Activated T-cell treated with anti-CD3 and anti-CD28 coated beads, Interleukin-2, amount 50 U/mL, for 72 hours (primary cell): Measurements from ENCODE around the gene PRKCD. TPM values are rescaled to one million over a fixed set of nuclear protein-coding genes. Genes with fewer than 3 reads are reported as not detected.

ENCODE experiments used
- ATAC-seq, 2 donors: fragments of 150-1000 bp; cut with Tn5 transposase; replicated peaks in 1 of 2; 2 replicates each; pipeline ENCODE4 v1.10.0; 2021; ENCODE audit warnings: moderate library complexity in 2 of 2, mild to moderate bottlenecking in 1 of 2
- DNase-seq, 2 donors: peaks; one replicate each; pipeline ENCODE4 v3.0.0; 2021 to 2022; ENCODE audit warnings: mixed read lengths in 1 of 2
- H3K27ac Mint-ChIP-seq: one replicate; pipeline ENCODE4 v1.8.0; 2022; ENCODE audit warnings: mild to moderate bottlenecking, moderate library complexity, mixed read lengths
- H3K27me3 Mint-ChIP-seq: one replicate; pipeline ENCODE4 v1.8.0; 2022; ENCODE audit warnings: low read depth, mixed read lengths
- H3K36me3 Mint-ChIP-seq, 2 donors: one replicate each; pipeline ENCODE4 v1.8.0; 2022; ENCODE audit warnings: mixed read lengths in 2 of 2, mild to moderate bottlenecking in 1 of 2; ENCODE audit not compliant: insufficient read depth in 2 of 2
- H3K4me1 Mint-ChIP-seq: one replicate; pipeline ENCODE4 v1.8.0; 2022; ENCODE audit warnings: low read depth, mixed read lengths
- H3K4me3 Mint-ChIP-seq, 2 donors: one replicate each; pipeline ENCODE4 v1.8.0; 2022; ENCODE audit warnings: mild to moderate bottlenecking in 2 of 2, mixed read lengths in 2 of 2, moderate library complexity in 2 of 2
- H3K9me3 Mint-ChIP-seq, 2 donors: one replicate each; pipeline ENCODE4 v1.8.0; 2022; ENCODE audit warnings: mixed read lengths in 2 of 2
- total RNA-seq, 2 donors: library from RNA; stranded (reverse); gene quantifications; one replicate each; pipeline ENCODE4 v1.2.3, GENCODE V29; 2022

The PRKCD gene
- total RNA-seq, 2 donors from 2014 or later = 24.2 to 27.2 TPM

DNA sequence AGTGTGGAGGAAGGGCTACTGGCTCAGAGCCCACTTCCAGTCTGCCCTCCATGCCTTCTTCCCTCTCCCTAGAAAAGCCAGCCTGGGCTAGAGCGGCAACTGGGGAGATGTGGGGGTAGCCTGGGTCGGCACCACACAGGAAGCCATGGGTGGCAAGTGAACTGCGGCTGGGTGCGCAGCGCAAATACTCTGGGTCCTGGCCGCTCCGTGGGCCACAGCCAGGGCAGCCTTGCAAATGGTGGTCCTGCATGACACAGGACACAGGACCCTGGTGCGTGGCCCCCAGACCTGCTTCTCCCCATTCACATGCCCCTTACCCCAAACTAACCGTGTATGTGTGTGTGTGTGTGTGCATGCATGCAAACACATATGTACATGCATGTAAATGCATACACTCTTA is 25.7 kb downstream of the PRKCD start:
- ATAC-seq = no peak
- Mint-ChIP-seq H3K27ac (no peak overlapping the region), H3K4me1 (no peaks in the 10 kb centered on the region), H3K4me3 (no peak overlapping the region), H3K36me3 (peaks cover 2 to 4% of the 10 kb centered on the region in 2 donors), H3K9me3 (no peaks in the 10 kb centered on the region), H3K27me3 (no peaks in the 10 kb centered on the region)
- DNase-seq = no peak

DNA sequence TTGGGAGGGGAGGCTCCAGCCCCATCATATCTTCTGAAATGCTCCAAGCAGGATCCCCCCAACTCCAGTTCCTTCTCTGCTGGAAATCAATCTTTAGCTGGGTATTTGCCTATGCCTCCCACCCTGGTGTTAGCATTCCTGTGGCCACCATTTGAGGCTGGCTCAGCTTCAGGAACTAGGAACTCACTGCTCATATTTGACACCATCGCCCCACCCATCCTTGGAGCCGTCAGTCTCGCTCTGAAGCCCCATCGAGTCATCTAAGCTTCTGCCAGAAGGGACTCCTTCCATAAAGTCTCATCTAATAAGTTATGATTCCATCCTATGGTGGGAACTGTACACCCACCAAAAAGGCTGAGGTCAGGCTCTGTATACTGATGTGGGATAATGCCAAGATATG is 26.4 kb downstream of the PRKCD start:
- no peak for DNase-seq
- no peak for ATAC-seq
- H3K27me3 Mint-ChIP-seq = no peaks in the 10 kb centered on the region

DNA sequence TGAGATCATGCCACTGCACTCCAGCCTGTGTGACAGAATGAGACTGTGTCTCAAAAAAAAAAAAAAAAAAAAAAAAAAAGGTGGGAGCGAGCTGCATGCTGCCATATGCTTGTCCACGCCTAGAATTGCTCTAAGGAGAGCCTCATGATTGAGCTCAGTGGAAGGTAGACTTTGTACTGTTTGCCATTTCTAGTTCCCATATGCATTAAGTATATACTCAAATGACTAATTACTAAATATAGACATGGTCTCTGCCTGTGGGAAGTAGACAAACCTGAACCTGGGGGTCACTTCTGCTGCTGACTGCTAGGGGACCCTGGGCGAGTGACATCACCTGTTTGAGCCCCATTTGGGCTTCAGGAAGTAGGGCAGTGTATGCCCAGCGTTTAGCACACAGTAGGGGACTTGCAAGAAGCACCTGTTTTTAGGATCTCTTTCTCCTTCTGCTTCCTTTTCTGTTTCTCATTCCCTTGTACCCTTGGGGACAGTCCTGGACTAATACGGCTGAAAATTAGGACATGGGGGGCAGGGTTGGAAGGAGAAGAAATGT is 27.2 kb downstream of the PRKCD start:
- H3K9me3 Mint-ChIP-seq = no peaks in the 10 kb centered on the region
- no peaks in the 10 kb centered on the region for H3K4me1 Mint-ChIP-seq
- no peak overlapping the region for H3K27ac Mint-ChIP-seq
- peaks cover 4% of the 10 kb centered on the region in 2 donors for H3K36me3 Mint-ChIP-seq
- H3K27me3 Mint-ChIP-seq = no peaks in the 10 kb centered on the region
- ATAC-seq = no peak
- DNase-seq = no peak
- no peak overlapping the region for H3K4me3 Mint-ChIP-seq

More for the DNA sequence above, 26.4 kb downstream of the PRKCD start:
- Mint-ChIP-seq H3K36me3 (peaks cover 4% of the 10 kb centered on the region in 2 donors), H3K27ac (no peak overlapping the region), H3K4me3 (no peak overlapping the region), H3K4me1 (no peaks in the 10 kb centered on the region), H3K9me3 (no peaks in the 10 kb centered on the region)

DNA sequence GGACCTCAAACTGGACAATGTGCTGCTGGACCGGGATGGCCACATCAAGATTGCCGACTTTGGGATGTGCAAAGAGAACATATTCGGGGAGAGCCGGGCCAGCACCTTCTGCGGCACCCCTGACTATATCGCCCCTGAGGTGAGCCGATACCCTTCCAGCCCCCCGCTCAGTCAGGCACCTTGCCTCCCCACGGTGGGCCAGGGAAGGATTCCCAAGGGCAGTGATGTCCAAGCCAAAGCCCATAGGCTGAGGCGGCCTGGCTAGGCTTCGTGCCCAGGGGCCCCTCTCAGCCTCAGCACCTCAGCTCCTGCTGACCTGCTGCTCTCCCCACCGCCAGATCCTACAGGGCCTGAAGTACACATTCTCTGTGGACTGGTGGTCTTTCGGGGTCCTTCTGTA is 27.7 kb downstream of the PRKCD start:
- Mint-ChIP-seq H3K27ac (no peak overlapping the region), H3K27me3 (no peaks in the 10 kb centered on the region), H3K9me3 (no peaks in the 10 kb centered on the region), H3K36me3 (peaks cover 4% of the 10 kb centered on the region in 2 donors), H3K4me1 (no peaks in the 10 kb centered on the region), H3K4me3 (no peak overlapping the region)
- DNase-seq = no peak
- ATAC-seq = no peak

DNA sequence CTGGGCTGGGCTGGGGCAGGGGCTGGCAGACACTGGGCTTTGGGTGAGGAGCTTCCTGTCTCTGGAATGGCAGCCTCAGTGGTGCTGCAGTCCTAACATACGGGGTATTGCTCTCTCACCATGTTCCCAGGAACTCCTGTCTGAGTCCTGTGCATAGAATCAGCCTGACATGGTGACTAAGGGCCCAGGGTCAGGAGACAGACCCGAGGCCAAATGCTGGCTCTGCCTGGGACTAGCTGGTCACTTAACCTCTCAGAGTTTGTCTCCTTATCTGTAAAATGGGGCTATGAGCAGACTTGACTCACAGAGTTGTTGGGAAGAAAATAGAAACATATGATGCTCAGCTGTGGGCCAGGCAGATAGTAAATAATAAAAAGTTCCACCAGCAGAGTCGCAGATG is 28.3 kb downstream of the PRKCD start:
- no peaks in the 10 kb centered on the region for H3K9me3 Mint-ChIP-seq
- no peak for DNase-seq
- no peak overlapping the region for H3K27ac Mint-ChIP-seq
- H3K4me1 Mint-ChIP-seq = no peaks in the 10 kb centered on the region
- ATAC-seq = no peak
- H3K4me3 Mint-ChIP-seq = no peak overlapping the region
- peaks cover 2 to 4% of the 10 kb centered on the region in 2 donors for H3K36me3 Mint-ChIP-seq
- no peaks in the 10 kb centered on the region for H3K27me3 Mint-ChIP-seq

DNA sequence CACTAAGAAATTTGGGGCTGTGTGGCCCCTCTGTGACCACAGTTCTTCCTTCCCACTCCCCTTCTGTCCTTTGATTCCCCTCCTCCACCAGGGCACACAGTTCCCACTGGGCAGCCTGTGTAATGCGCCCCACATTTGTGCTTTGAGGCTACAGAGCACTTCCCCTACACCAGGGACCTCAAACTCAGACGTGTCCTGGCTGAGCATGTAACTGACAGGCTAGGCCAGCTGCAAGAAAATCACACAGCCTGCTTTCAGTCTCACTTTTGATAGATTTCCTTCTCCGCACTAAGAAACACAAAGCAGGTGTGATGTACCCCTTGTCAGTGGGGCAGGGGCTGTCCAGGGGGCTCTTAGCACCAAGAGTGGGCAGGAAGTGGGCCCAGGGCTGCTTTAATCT is 29.6 kb downstream of the PRKCD start:
- H3K36me3 Mint-ChIP-seq = peaks cover 2% of the 10 kb centered on the region in 2 donors
- no peak overlapping the region for H3K27ac Mint-ChIP-seq
- H3K27me3 Mint-ChIP-seq = no peaks in the 10 kb centered on the region
- no peak overlapping the region for H3K4me3 Mint-ChIP-seq
- no peak for DNase-seq
- H3K4me1 Mint-ChIP-seq = peaks cover 7% of the 10 kb centered on the region
- no peak for ATAC-seq
- no peaks in the 10 kb centered on the region for H3K9me3 Mint-ChIP-seq

DNA sequence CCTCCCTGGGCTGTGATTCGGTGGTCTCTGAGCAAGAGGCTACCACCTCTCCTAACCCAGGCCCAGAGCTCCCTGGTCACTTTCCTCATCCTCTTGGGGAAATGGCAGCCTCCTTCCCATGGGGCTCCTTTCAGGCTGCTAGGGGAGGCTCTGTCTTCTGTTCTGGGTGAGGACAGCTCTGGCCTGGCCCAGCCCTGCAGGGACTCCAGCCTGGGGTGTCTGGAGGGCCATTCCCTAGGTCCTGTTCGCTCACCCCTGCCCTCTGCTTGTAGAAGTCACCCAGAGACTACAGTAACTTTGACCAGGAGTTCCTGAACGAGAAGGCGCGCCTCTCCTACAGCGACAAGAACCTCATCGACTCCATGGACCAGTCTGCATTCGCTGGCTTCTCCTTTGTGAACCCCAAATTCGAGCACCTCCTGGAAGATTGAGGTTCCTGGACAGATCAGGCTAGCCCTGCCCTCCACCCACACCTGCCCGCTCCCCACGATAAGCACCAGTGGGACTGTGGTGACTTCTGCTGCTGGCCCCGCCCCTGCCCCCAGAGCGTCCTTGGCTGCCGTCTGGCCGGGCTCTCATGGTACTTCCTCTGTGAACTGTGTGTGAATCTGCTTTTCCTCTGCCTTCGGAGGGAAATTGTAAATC is 30.9 kb downstream of the PRKCD start:
- DNase-seq = no peak
- H3K4me3 Mint-ChIP-seq = no peak overlapping the region
- peaks cover 2% of the 10 kb centered on the region in 2 donors for H3K36me3 Mint-ChIP-seq
- H3K27me3 Mint-ChIP-seq = no peaks in the 10 kb centered on the region
- peaks cover 12% of the 10 kb centered on the region for H3K4me1 Mint-ChIP-seq
- no peaks in the 10 kb centered on the region for H3K9me3 Mint-ChIP-seq
- H3K27ac Mint-ChIP-seq = no peak overlapping the region
- no peak for ATAC-seq

DNA sequence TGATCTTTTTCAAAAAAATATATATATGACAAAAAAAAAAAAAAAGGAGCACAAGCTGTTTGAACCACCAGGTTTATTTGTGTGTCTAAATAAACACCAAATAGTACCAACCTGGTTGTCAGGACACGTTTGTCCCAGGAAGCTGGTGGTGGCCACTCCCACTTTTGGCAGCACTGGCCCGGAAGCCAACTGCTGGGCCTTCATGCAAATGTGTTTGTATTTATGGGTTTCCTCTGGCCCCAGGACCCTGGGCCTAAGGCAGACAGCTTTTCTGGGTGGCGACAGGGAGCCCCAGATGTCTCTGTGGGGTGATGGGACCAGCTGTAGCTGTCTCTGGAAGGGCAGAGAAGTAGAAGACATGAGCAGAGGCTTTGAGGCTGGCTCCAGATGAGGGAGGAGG is 31.6 kb downstream of the PRKCD start:
- no peak for ATAC-seq
- Mint-ChIP-seq H3K4me1 (peaks cover 17% of the 10 kb centered on the region), H3K36me3 (peaks cover 2% of the 10 kb centered on the region in 2 donors), H3K27ac (peak overlapping the region; percentile 18), H3K4me3 (no peak overlapping the region), H3K9me3 (no peaks in the 10 kb centered on the region), H3K27me3 (no peaks in the 10 kb centered on the region)
- DNase-seq = no peak

DNA sequence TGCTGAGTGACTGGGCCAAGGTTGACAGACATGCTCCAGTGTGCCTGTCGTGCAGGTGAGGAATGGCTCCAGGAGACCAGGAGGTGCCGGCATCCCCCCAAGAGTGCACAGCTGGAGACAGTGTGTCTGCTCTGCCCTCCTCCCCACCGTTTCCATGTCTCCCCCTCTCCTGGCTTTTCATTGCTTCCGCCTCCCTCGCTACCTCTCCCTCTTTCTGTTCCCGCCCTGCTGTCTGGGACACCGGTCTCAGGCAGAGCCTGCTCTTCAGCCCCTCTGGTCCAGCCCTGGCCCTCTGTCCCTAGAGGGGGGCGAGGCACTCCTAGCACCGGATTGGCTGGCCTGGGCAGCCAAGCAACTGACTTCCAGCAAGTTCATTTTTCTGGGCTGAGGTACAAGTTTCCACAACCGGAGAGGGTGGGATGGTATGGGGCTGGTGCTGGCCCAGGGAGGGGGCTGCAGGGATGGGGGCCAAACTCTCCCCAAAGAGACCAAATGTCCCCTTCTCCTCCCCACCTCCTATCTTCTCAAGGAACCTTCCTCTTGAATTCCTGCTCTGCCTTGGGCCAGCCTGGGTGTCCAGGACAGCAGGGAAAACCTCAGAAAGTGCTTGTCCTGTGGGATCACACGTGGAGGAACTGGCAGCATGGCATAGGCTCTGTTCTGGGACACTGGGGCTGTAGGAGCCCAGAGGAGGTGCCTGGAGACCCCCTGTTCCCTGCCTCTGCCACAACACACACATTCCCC is 32.6 kb downstream of the PRKCD start:
- Mint-ChIP-seq H3K27me3 (no peaks in the 10 kb centered on the region), H3K4me1 (peaks cover 17% of the 10 kb centered on the region), H3K36me3 (peaks cover 2% of the 10 kb centered on the region in 2 donors), H3K4me3 (no peak overlapping the region), H3K27ac (no peak overlapping the region), H3K9me3 (no peaks in the 10 kb centered on the region)
- ATAC-seq (no peak), DNase-seq (no peak)

DNA sequence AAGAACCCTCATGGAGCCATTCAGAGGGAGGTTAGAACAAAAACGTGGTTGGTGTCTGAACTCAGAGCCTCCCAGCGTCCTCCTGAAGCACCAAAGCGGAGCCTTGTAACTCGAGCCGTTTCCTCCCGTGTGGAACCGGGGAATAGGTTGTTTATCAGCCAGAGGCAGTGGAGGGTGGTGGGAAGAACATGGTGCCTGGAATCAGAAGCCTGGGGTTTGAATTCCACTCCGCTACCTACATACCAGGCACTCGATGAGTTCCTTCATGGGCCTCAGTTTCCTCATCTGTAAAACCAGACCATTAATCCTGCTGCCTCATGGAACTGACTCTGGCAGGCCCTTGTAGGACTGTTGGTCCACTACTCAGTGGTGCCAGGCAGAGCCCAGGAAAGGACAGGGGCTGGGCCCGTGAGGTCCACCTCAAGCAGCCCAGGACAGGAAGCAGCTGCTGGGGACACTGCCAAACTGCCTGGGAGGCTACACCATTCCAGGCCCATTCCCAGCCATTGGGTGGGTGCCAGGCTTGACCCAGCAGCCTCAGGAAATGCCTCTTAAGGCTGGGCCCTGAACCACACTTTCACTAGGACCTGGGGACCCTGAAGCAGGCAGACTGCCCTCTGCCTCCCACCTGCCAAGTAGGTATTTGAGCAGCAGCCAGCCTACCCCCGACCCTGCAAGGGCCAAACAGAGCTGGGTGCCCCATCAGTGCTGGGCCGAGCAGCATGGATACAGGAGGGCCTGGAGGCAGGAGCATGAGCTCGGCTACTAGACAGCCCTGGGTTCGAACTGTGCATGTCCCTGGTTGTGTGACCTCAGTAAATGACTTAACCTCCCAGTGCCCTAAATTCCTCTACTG is 33.4 kb downstream of the PRKCD start:
- DNase-seq (no peak), ATAC-seq (no peak)
- Mint-ChIP-seq H3K27me3 (no peaks in the 10 kb centered on the region), H3K36me3 (peaks cover 2% of the 10 kb centered on the region in 2 donors), H3K4me1 (peaks cover 17% of the 10 kb centered on the region), H3K4me3 (no peak overlapping the region), H3K9me3 (no peaks in the 10 kb centered on the region), H3K27ac (no peak overlapping the region)

DNA sequence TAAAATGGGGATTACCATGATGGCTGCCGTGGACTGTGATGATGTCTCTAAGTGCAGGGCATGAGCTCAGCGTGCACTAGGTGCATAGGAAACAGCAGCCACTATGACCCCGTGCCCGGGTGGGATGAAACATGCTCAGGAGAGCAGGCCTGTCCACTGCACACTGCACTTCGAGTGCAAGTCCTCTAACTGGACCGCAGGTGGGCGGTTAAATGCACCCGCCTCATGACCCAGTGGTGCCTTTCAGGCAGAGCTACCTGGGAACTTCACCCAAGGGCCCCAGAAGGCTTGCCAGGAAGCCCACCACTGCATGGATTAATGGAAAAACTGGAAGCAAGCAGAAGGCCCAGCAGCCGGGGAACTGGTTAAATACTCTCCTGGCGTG is 34.0 kb downstream of the PRKCD start:
- no peaks in the 10 kb centered on the region for H3K9me3 Mint-ChIP-seq
- H3K27ac Mint-ChIP-seq = no peak overlapping the region
- ATAC-seq (no peak), DNase-seq (no peak)
- H3K27me3 Mint-ChIP-seq = no peaks in the 10 kb centered on the region
- peaks cover under 1 to 2% of the 10 kb centered on the region in 2 donors for H3K36me3 Mint-ChIP-seq
- H3K4me3 Mint-ChIP-seq = no peak overlapping the region
- H3K4me1 Mint-ChIP-seq = peaks cover 17% of the 10 kb centered on the region

DNA sequence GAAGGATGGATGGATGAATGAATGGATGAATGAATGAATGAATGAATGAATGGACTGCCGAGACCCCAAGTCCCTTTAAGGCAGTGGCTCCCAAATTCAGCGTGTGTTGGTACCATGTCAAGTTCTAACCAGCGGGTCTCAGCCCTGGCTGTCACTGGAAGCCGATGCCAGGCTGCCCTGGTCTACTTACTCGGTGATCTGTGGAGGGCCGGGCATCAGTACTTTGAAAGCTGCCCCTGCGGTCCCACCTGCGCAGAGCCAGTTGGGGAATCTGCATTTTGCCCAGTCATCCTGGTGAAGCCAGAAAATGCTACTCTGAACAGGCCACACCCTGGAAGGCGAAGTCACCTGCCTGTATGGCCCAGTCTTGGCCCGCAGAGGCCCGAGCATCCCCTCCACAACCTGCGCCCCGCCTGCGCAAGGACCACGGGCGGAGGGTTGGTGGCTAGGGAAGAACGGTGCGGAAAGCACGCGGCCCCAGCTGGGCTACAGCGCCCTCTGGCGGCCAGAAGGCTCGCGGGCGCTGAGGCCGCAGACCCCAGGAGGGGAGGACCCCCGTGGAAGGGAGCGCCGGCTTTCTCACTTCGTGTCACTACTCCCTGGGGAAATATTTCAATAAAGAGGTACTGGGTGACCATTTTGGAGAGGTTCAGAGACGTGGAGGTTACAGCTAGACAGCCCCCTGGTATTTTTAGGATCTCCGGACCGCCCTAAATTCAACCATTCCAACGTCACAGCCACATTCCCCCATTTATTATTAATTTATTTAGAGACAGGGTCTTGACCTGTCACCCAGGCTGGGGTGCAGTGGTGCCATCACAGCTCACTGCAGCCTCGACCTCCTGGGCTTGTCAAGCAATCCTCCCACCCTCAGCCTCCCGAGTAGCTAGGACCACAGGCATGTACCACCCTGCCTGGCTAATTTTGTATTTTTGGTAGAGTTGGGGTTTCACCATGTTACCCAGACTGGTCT is 34.9 kb downstream of the PRKCD start:
- no peak overlapping the region for H3K27ac Mint-ChIP-seq
- no peak overlapping the region for H3K4me3 Mint-ChIP-seq
- H3K36me3 Mint-ChIP-seq = peaks cover 0 to 2% of the 10 kb centered on the region in 2 donors
- peaks cover 17% of the 10 kb centered on the region for H3K4me1 Mint-ChIP-seq
- no peaks in the 10 kb centered on the region for H3K9me3 Mint-ChIP-seq
- no peaks in the 10 kb centered on the region for H3K27me3 Mint-ChIP-seq
- DNase-seq = peak; percentile 56 to 75
- peak; percentile 74 to 77 for ATAC-seq
